HG02852 (cell line): ENCODE results near the gene PHTF2.
A peak's percentile ranks its signal among the peaks of the same experiment; 100 is the strongest.
"Not testable (repeated sequence)": the region's sequence is repeated elsewhere in the genome, so short reads cannot be mapped to it uniquely, and the experiment has no call there.

Experiments used
- ATAC-seq: cut with Tn5 transposase; IDR thresholded peaks from one replicate; pipeline ENCODE4 v1.9.1; 2021; ENCODE audit warnings: mild to moderate bottlenecking, moderate library complexity; ENCODE audit not compliant: unreplicated experiment

PHTF2 gene

DNA sequence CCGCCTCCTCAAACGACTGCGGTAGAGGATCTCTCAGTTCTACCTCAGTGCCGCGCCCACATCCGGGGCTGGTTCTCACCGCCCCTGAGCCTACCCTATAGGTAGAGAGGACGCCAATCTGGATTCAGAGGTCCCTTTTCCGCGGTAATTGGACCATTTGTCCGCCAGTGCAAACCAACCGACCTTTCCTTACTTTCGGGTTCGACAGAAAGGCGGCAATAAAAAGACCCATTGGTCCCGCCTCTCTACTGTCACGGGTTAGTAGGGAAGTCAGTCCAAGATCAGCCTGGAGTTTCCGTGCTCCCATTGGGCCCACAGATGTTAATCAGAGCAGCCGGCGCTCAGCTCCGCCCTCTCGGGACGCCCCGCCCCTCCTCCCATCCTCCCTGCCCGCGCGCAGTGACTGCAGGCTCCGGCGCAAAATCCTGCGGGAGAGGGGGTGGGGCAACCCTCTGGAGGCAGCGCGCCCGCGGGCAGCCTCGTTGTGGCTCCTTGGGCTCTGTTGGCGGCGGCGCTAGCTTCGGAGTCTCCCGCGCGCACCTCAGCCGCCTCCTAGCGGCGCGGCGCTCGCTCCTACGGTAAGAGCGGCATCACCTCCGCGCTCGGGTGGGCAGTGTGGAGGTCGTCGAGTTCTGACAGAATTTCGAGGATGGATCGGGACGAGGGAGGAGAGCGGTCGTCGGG, at the start of gene PHTF2, which contains the start of gene TMEM60:
Gene PHTF2, plus strand, starts transcription at position 380 of the 684 bp plus-strand sequence.
Gene TMEM60, minus strand, starts transcription at position 41 of the 684 bp plus-strand sequence. CDS start 4,061 bp downstream, outside the sequence.
- ATAC-seq: peak; percentile 89

DNA sequence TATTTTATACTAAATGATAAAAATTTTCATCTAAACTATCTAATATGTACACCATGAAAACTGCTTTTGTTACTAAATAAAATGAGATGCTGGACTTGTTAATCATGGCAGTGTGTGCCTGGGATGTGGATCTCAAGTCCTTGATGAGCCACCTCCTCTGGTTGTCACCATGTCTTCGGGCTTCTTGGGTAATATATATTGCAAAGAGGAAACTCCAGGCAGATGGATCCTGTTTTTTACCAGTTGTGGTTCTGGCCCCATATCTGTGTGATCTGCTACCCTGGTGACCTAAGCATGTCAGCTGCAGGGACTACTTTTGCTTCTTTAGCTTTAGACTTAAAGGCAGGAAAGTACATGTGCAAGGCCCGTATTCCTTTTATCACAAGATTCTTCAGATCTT, 46.6 kb upstream of the PHTF2 start:
- ATAC-seq: no peak

DNA sequence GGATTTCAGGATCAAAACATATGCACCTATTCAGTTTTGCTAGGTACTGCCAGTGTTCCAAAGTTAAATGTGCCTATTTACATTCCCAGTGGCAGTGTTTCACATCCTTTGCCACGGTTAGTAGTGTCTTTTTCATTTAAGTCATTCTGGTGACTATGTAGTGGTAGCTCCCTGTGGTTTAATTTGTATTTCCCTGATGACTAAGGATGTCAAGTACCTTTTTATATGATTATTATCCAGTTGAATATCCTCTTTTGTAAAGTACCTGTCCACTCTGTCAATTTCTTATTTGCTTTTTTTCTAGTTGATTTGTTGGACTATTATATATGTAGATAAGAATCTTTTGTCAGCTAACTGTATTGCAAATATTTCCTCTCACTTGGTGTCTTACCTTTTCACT, 45.4 kb upstream of the PHTF2 start:
- ATAC-seq: no peak

DNA sequence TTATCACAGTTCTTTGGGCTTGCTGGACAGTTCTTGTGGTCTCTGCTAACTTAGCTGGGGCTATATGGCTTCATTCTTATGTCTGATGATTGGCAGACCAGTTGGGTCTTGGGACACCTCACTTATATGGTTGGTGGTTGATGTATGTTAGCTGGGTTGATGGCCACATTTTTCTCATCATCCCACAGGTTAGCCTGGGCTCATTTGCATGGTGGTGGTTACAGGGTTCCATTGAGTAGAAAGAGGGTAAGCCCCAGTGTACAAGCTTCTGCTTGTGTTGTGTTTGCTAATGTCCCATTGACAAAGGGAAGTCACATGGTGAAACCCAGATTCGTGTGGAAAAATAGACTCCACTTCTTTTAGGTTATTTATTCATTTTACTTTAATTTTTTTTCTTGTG, 41.0 kb upstream of the PHTF2 start:
- peak; percentile 87 for ATAC-seq

DNA sequence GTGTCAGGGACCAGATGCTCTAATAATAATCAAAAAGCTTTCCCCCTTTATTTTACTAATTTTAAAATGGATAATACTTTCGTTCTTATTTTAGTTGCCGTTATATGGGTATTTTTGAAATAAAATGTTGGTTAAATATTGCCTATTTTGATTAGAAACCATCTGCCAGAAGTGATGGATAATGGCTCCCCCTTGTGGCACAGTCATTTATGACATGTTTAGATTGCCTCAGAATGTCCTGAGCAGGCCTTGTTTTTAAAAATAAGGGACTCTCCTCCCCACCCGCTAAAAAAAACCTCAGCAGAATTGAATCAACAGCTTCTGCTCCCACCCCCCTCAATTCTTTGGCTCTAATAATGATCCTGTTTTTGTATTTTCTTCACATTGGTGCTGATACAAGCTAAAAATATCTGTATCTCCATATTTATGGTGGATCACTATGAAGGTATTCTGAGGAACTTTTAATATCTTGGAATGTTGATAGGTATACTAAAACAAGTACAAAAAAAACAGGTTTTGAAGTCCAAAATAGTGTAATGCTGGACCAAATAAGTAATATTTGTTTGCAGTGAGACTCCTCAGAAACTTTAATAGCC, 39.2 kb upstream of the PHTF2 start:
- no peak for ATAC-seq

DNA sequence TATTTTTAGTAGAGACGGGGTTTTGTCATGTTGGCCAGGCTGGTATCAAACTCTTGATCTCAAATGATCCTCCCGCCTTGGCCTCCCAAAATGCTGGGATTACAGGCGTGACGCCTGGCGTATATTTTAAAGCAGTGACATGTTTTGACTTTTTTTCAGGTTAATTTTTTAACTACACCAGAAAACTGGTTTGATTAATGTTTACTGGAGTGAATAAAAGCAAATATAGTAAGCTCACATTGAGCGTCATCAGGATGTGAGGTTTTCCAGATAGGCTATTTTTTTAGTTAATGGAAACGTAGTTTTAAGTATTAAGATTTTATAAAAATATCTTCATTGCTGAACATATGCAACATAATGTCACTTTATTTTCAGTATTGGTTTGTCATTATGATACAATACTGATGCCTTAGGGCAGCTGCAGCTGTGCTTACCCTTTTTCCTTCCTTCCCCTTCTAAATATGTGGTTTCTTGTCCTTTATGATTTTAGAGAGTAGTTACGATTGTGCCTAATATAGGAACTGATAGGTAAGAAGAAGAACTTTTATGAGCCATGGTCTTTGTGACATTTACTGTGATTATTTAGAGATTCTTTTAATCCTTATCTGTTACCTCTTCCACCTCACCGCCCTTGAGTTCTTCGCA, 37.6 kb upstream of the PHTF2 start:
- no peak for ATAC-seq

DNA sequence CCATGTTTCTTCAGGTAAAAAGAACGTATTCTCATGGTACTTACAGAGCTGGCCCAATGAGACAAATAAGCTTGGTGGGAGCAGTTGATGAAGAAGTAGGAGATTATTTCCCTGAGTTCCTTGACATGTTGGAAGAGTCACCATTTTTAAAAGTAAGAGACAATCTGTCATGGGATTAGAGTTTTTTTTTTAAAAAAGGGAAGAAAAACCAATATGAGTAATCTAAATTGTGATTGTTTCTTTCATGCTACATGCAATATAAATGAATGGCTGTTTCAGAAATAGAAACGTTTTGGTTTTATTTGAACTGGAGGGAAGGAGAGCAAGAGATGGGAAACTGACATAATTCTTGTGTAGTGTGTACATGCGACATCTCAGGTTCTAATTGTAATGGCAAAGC, 33.1 kb upstream of the PHTF2 start:
- ATAC-seq: no peak

DNA sequence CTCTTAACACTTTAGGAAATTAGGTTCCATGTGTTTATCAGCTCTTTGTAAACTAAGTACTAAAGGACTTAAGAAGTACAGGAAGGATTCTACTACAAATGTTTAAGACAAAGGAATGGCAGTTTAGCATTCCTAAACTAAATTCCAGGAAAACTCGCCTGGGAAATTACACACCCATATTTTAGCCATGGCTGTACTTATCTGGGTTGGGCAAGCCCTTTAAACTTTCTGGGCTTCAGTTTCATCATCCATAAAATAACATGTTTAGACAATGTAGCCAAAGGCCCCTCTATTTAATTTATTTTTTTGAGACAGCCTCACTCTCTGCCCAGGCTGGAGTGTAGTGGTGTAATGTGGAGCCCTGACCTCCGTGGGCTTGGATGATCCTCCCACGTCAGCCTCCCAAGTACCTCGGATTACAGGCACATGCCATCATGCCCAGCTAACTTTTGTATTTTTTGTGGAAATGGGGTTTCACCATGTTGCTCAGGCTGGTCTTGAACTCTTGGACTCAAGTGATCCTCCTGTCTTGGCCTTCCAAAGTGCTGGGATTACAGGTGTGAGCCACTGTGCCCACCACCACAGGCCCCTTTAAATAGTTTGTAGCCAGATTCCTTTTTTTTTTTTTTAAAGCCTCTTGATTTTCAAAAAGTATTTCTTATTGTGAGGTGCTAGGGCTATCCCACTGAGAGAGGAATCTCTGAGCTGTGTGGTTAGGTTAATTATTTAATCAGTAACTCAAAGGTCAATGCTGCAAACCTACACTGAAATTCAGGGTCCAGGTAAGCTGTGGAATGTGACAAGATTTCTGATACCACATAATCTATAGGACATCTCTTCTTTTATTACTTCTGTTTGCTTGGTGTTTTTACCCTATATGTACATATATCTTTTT, 32.4 kb upstream of the PHTF2 start:
- ATAC-seq: no peak

DNA sequence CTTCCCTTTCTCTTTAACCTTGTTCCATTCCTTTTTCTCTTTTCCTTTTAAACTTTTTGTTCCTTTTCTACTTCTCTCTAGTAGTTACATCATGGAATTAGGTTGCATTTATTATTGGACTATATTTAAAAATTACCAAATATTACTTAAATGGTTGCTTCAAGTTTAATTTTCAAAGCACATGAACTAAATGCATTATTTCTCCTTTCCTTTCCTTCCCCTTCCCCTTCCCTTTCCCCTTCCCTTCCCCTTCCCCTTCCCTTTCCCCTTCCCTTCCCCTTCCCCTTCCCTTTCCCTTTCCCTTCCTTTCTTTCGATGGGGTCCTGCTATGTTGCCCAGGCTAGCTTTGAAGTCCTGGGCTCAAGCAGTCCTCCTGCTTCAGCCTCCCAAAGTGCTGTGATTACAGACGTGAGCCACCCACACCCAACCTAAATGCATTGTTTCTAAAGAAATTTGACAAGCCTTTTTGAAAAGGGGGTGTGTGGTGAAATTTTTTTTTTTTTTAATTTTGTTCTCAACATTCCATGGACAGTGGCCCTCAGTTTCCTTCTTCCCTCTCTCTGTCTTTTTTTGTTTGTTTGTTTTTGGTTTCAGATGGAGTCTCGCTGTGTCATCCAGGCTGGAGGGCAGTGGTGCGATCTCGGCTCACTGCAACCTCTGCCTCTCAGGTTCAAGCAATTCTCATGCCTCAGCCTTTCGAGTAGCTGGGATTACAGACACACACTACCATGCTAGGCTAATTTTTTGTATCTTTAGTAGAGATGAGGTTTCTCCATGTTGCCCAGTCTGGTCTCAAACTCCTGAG, 31.6 kb upstream of the PHTF2 start:
- ATAC-seq: no peak

DNA sequence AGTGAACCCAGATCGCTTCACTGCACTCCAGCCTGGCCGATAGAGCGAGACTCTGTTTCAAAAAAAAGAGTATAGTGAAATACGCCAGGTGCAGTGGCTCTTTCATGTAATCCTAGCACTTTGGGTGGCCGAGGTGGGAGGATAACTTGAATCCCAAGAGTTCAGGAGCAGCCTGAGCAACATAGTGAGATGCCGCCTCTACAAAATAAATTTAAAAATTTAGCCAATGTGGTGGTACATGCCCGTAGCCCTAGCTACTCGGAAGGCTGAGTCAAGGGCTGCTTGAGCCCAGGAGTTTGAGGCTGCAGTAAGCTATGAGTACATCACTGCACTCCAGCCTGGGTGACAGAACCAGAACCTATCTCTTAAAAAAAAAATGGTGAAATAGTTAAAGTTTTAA, 28.3 kb upstream of the PHTF2 start:
- ATAC-seq: no peak

DNA sequence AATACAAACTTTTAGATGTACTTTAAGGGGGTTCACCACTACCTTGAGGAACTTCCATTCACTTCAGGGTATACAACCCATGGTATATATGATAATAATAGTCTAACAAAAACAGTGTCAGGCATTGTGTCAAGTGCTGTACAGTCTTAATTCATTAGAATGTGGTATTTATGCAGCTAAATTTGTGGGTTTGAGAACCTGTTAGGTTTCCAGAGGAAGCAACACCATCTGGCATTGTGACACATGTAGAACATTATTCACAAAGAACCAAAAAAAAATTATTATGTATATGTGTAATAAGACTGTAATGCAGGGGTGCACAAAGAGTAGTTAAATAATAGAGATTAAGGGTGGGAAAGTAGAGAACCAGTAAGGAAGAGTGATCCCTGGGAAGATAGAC, 26.7 kb upstream of the PHTF2 start:
- ATAC-seq: no peak

DNA sequence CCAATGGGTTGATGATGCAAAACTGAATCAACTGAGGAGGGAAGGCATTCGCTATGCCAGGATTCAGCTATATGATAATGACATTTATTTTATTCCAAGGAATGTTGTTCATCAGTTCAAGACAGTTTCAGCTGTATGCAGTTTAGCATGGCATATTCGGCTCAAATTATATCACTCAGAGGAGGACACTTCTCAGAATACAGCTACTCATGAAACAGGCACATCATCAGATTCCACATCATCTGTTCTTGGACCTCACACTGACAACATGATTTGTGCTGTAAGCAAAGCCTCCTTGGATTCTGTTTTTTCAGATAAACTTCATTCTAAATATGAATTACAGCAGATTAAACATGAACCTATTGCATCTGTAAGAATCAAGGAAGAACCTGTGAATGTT, 20.0 kb upstream of the PHTF2 start:
- ATAC-seq: no peak

DNA sequence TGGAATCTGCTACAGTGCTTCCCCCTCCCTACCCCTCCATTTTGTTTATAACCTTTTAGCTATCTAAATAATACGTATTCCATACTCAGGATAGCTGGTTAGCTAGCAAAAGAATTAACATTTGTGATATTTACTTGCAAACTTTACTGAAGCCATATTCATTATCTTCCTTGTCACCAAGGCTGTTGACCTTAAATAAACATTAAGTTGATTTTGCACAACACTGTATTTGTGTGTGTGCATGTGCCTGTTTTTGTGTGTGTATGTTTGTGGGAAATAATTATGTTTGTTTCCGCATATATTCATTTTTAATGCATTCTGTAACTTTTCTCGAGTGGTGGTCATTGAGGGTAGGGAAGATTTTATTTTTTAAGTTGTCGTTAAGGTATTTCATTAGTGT, 16.2 kb upstream of the PHTF2 start:
- ATAC-seq: no peak

DNA sequence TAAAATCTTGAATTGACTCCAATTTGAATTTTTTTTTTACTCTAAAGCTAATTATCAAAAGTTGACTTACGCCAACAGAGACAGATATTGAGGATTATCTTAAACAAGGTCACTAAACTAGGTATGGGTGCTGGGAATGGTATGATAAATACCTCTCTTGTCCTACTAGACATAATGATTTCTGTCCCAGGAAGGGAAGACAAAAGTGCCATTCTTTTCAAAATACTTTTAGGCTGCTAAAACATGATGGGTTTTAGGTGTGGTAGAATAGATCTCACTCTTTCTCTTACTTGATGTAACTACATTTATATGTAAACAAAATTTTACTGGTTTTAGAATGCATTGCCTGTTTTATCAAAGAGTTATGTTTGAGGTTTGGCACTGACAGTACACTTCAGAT, 15.5 kb upstream of the PHTF2 start:
- ATAC-seq: no peak

DNA sequence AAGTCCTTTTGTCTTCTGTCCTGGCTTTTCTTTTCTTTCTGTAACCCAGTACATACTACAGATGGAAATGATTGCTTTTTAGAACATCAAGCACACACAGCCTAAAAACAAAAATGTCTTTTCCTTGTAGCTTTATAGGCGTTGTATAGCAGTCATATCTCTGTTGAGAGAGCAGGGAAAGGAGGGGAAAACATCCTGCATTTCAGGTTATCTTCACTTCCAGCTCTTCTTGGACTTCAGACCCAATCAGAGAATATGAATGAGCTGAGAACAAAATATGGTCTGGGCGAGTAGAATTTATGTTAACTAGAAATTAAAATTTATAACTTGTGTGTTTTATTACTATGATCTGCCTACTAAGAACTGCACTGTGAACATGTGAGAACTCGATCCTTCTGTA, 15.0 kb upstream of the PHTF2 start:
- no peak for ATAC-seq

DNA sequence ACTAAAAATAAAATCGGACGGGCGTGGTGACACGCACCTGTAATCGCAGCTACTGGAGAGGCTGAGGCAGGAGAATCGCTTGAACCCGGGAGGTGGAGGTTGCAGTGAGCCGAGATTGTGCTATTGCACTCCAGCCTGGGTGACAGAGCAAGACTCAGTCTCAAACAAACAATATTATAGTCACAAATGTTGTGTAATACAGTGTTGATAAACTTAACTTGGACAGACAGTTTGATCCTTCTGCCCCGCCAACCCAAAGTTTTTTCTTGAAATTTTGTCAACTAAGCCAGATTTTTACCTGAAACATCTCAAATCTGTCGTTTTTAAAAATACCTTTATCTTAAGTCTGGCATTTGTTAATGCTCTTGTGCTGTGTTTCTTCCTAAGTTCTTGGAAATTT, 14.1 kb upstream of the PHTF2 start:
- ATAC-seq: not testable (repeated sequence)

DNA sequence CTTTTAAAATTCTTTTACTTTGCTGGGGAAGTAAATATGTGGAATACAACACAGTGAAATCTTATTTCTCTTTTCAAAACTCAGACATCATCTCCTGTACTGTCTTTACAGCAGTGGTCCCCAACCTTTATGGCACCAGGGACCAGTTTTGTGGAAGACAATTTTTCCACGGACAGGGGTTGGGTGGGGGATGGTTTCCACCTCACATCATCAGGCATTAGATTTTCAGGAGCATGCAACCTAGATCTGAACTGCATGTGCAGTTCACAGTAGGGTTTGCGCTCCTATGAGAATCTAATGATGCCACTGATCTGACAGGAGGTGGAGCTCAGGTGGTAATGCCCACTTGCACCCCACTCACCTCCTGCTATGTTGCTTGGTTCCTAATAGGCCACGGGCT, 12.6 kb upstream of the PHTF2 start:
- no peak for ATAC-seq

DNA sequence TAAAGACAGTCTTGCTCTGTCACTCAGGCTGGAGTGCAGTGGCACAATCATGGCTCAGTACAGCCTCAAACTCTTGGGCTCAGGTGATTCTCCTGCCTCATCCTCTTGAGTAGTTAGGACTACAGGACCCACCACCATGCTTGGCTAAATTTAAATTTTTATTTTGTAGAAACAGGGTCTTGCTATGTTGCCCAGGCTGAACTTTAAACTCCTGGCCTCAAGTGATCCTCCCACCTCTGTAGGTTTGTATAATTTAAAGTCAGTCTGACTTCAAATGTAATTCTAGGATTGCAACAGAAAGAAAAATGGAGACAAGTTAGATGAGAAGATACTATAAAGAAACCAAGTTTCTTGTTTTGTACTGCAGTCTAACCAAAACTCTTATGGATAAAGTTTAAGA, 11.8 kb upstream of the PHTF2 start:
- ATAC-seq: no peak

DNA sequence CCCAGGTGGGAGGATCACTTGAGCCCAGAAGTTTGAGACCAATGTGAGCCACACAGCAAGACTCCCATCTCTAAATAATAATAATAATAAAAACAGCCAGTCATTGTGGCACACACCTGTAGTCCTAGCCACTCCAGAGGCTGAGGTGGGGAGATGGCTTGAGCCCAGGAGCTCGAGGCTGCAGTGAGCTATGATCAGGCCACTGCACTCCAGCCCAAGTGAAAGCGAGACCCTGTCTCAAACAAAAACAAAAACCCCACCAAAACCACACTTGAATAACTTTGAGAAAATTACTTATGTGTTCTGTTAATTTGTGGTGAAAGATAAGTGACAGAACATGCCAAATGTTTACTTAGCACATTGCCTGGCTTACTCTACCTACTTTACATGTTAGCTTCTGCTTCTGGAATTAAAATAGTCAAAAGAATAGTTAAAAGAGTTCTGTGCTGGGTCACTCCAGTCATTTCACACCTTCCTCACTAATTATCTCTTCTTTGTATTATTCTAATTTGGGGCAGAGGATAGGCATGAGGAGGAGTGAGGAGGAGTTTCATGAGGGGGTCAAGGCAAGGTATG, 10.2 kb upstream of the PHTF2 start:
- no peak for ATAC-seq

DNA sequence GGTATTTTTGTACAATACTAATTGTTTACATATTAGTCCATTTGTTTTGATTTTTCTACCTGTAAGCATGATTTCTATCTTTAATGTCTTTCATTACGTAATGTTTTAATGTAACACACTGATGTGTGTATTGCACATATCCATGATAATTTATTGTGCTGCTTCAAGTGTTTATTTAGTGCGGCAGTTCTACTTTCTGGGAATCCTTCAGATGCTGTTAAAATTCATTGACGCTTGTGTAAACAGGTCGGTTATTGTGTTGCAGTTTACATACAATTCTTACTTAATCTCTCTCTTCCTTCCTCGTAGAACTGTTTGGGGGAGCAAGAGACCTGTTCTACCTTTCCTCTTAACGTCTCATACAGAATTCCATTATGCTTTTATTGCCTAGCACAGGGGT, 7.2 kb upstream of the PHTF2 start:
- ATAC-seq: no peak
